NCI-H187 (cell line): ENCODE results near the gene LIN7B.
"Not testable (repeated sequence)": the region's sequence is repeated elsewhere in the genome, so short reads cannot be mapped to it uniquely, and the experiment has no call there.

Experiments
- DNase-seq, 2 experiments: peaks; one replicate each; lab custom pipeline; 2025; lab: John Stamatoyannopoulos, UW

LIN7B gene

GRCh38 chr19:49119411-49120324, 5.5 kb downstream of the LIN7B start, which contains the start of gene PPFIA3:
Gene PPFIA3, plus strand, starts transcription at chr19:49119544. Its CDS starts 8,330 bp downstream, at chr19:49127874.
- no peak for DNase-seq

DNA sequence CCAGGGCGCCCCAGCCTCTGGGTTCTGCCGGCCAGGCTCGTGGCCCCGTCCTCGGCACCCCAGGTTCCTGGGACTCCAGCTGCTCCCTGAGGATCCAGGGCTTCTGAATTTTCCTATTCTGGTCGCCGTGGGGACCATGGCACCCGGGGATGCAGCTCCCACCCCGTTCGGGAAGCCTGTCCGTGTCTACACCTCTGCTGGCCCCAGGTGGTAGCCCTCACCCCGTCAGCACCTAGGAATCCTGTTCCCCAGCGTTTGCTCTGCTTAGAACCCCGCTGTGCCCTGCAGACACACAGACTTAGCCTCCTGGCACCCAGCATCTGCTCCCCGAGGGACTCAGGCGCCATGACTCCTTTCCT, 6.1 kb downstream of the LIN7B start:
- DNase-seq: no peak

DNA sequence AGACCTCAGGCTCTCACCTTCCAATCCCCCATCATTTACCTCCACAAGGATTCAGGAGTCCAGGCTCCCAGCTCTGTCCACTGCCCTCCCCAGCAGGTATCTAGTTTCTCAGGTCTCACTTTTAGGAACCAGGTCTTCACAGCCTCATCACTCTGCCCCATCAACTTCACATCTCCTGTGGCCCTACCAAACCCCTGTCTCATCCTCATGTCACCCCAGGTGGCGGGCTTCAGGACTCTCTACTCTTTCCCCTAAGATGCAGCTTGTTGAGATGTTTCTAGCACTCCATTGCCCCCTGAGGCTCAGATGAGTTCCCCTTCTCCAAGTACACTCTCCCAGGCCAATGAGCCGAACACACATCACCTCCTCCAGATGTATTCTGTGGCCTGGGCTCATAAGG, 6.7 kb downstream of the LIN7B start:
- no peak for DNase-seq

- DNase-seq: not testable (repeated sequence)
These were observed 7.7 kb downstream of the LIN7B start for GRCh38 chr19:49121841-49122240.

DNA sequence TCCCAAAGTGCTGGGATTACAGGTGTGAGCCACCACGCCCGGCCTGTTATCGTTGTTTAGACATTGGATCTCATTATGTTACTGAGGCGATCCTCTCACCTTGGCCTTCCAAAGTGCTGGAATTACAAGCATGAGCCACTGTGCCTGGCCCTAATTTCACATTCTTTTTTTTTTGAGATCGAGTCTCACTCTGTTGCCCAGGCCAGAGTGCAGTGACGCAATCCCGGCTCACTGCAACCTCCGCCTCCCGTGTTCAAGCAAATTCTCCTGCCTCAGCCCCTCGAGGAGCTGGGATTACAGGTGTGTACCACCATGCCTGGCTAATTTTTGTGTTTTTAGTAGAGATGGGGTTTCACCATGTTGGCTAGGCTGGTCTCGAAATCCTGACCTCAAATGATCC, 9.1 kb downstream of the LIN7B start:
- not testable (repeated sequence) for DNase-seq

DNA sequence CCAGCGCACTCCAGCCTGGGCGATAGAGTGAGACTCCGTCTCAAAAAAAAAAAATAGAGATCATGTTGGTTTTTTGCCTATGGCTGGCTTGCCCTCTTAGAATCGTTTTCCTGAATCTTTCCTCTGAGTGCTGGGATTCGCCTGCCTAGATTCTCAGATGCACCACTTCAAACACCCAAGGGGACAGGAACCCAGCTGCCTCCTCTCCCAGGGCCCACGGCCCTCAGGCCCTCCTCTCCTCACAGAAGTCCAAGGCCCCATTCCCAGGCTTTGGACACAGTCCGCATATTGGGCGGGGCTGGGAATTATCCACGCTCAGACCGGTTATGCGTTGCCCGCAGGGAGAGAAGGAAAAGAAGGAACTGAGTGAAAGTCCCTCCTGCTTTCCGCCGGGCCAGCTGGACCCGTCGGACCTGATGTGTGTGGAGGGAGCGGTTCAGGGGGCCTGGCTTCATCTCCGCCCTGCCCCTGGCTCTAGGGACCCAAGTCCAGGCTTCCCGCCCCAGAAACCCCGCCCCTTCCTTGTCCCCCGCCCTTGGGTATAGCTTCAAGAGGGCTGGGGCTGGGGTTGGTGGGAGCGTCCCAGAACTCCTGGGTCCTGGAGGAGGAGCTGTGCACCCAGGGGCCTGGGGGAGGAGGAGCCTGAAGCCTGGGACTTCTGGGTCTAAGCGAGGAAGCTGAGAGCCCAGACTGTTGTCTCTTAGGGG, 11.0 kb downstream of the LIN7B start:
- DNase-seq: no peak

GRCh38 chr19:49126575-49126974, 12.4 kb downstream of the LIN7B start:
- DNase-seq: no peak

GRCh38 chr19:49127225-49127624, 13.1 kb downstream of the LIN7B start:
- not testable (repeated sequence) for DNase-seq

DNA sequence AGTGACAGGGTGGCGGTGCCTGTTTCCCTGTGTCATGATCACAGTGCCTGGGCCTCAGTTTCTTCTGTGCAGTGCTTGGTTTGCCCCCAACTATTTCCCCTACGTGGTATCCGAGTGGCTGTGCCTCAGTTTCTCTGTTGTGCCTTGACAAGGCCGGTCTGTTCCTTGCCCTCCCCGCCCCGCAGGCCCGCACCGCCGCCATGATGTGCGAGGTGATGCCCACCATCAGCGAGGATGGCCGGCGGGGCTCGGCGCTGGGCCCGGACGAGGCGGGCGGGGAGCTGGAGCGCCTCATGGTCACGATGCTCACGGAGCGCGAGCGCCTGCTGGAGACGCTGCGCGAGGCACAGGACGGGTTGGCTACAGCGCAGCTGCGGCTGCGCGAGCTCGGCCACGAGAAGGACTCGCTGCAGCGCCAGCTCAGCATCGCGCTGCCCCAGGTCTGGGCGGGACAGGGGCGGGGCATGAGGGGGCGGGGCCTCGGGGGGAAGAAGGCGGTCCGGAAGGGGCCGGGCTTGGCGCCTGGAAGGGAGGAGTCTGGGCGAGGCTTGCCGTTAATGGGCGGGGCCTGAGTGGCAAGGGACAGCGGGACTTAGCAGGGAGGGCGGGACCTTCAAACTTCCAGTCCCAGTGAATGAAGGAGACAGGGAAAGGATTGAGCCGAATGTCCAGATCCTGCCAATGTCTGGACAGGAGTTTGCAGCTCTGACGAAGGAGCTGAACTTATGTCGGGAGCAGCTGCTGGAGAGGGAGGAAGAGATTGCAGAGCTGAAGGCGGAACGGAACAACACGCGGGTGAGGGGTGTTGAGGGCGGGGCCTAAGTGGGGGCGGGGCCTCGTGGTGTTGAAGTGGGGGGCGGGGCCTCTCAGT, 13.7 kb downstream of the LIN7B start:
- peak; percentile 98 for DNase-seq

DNA sequence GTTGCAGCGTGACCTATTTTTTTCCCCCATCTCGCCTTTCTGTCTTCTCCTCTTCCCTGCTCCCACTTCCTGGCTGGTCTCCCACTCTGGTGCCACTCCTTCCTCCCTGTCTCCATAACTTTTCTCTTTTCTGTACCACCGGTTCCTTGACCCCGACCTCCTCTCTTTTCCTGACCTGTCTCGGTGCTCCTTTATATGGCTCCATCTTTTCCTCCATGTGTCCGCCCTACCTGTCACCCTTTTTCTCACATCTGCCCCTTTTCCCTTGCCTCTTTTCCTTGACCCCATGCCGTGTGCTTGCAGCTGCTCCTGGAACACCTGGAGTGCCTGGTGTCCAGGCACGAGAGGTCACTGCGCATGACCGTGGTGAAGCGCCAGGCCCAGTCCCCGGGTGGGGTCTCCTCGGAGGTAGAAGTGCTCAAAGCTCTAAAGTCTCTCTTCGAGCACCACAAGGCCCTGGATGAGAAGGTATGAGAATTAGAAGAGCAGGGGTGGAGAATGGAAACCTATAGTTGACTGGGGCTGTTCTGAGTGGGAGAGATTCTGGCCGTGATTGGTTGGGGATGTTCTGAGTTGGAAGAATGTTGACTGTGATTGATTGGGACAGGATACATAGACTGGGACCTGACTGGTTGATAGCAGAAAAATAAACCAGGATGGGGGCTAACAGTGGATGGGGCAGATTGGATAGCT, 14.5 kb downstream of the LIN7B start:
- no peak for DNase-seq

DNA sequence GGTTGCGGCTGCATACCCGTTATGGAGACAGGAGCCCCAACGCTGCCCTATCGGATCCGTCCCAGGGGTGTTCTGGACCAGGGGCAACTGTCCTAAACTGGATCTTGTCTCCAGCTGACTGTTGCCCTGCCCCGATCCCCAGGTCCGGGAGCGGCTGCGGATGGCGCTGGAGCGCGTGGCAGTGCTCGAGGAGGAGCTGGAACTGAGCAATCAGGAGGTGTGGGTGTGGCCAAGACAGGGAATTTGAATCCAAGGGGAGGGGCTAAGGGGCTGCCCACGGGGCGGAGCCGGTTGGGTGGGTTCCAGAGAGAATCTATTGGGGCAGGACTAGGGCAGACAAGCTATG, 15.0 kb downstream of the LIN7B start:
- peak; percentile 22 to 84 for DNase-seq

GRCh38 chr19:49130325-49130724, 16.2 kb downstream of the LIN7B start:
- no peak for DNase-seq

DNA sequence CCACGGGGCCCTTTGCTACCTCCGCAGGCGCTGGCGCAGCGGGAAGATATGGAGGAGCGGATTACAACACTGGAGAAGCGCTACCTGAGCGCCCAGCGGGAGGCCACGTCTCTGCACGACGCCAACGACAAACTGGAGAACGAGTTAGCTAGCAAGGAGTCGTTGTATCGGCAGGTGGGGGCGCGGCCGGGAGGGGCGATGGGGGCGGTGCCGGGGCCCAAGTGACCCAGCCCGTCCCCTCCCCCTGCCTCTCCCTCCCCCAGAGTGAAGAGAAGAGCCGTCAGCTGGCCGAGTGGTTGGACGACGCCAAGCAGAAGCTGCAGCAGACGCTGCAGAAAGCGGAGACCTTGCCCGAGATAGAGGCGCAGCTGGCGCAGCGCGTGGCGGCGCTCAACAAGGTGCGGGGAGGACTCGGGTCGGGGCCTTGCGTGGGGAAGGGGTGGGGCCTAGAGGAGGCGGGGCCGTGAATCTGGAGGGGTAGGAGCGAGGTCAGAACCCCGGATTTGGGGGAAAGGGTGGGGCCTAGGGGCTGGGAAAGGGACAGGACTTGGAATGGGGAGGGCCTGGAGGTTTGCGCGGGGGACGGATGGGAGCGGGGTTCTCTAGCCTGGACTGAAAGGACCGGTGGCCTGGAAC, 18.9 kb downstream of the LIN7B start:
- DNase-seq: peak; percentile 80 to 88

GRCh38 chr19:49133621-49134454, 19.7 kb downstream of the LIN7B start:
- DNase-seq: peak; percentile 90 to 91

DNA sequence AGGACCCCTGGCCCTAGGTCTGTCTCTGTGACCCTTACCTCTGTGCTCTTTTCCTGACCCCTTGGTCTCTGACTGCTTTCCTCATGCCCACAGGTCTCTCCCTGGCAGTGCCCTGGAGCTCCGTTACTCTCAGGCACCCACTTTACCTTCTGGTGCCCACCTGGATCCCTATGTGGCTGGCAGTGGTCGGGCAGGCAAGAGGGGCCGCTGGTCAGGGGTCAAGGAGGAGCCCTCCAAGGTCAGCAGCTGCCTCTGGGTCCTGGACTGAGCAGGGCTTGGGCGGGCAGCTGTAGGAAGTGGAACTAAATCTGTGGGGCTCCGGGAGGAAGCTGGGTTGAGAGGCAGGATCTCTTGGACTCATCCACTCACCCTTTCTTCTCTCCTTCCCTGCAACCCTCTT, 21.5 kb downstream of the LIN7B start:
- no peak for DNase-seq

DNA sequence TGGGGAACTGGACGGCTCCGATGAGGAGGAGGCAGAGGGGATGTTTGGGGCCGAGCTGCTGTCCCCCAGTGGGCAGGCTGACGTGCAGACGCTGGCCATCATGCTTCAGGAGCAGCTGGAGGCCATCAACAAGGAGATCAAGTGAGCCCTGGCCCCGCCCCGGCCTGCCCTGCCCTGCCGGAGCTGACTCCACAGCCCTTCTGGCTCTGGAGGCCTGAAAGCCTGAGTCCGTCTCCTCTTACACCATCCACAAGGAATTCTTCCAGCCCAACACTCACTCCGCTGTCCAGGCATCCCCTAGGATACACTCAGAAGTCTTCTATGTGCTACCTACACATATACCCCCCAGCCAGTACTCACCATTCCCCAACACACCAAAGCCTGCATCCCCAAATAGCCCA, 22.6 kb downstream of the LIN7B start:
- no peak for DNase-seq

DNA sequence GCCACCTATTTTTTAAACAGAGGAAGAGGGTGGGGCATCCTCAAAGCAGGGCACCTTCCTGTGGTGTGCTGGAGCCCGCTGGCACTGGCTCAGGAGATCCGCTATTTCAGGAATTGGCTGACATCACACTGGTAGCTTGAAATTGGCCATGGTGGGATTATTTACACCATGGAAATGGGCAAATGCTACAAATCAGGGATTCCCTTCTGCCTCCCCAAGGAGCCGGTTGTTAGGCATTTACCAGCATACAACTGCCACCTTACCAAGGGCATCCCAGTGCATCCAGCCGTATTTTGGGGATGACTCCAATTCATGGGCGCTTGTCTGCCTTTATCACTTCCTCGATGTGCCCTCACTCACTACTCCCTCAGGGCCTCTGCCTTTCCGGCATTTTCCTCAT, 26.8 kb downstream of the LIN7B start:
- no peak for DNase-seq

DNA sequence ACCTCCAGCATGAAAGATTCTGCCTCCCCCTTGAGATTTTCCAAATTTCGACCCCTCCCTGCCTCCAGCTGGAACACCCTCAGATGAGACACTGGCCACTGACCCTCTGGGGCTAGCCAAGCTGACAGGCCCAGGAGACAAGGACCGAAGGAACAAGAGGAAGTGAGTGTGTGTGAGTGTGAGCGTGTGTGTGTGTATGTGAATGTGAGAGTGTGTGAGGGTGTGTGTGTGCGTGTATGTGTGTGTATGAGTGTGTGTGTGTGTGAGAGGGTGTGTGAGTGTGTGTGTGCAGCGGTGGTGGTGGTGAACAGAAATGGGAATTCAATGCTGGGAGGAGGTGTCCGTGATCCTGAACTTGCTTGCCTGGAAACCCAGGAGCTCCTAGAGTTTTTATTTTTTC, 27.2 kb downstream of the LIN7B start:
- DNase-seq: no peak

GRCh38 chr19:49142866-49143335, 28.7 kb downstream of the LIN7B start:
- DNase-seq: no peak
